ENCODE data around the gene KIF21A. TPM values are rescaled to one million over a fixed set of nuclear protein-coding genes. Genes with fewer than 3 reads are reported as not detected.

The KIF21A gene
- total RNA-seq, 1 experiment from 2014 or later, result 3.3 TPM

DNA sequence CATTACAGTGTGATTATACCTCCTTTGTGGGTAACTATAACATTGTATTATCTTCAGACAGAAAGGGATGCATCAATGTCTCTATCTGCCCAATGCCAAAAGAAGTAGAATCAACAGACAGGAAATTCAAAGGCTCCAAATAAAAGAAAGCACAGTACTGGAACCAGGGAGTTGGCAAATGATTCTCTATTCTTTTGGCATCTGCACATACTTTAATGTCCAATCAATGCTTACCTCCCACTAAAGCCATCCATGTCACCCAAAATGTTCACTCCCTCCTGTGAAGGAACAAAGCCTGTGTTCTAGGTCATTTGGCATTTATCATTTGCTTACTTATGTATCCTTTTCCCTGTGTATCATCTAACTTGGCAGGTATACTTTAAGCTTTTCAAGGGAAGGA lies 36.7 kb downstream of the KIF21A start:
- no peaks in the 10 kb centered on the region for H3K4me1 ChIP-seq (ENCODE audit: insufficient read depth, low read length, poor library complexity, severe bottlenecking)
- intact Hi-C loops (cut with micrococcal nuclease; ENCODE audit: unreplicated experiment), result no loop called here
- no TSS peak for BruUV-seq (replicated peaks)
- no peaks in the 10 kb centered on the region for H3K27me3 ChIP-seq (replicated peaks; ENCODE audit: insufficient read depth, low read depth, low read length, poor library complexity)
- no peaks in the 10 kb centered on the region for H3K36me3 ChIP-seq (ENCODE audit: insufficient read depth, low read length, poor library complexity, severe bottlenecking)
- H3K9me3 ChIP-seq (ENCODE audit: low read depth, low read length, poor library complexity, severe bottlenecking), result no peaks in the 10 kb centered on the region
- DNase-seq (ENCODE audit: low spot score), result no peak
- ChIA-PET POLR2A (ENCODE audit: low non-redundant PET) (no interaction called here), CTCF (no interaction called here)
- TF ChIP-seq EZH2 (IDR thresholded peaks at IDR 0.05; ENCODE audit: borderline replicate concordance, low read depth, low read length, poor library complexity, severe bottlenecking), result no peak
- TF ChIP-seq, protein P1, sequence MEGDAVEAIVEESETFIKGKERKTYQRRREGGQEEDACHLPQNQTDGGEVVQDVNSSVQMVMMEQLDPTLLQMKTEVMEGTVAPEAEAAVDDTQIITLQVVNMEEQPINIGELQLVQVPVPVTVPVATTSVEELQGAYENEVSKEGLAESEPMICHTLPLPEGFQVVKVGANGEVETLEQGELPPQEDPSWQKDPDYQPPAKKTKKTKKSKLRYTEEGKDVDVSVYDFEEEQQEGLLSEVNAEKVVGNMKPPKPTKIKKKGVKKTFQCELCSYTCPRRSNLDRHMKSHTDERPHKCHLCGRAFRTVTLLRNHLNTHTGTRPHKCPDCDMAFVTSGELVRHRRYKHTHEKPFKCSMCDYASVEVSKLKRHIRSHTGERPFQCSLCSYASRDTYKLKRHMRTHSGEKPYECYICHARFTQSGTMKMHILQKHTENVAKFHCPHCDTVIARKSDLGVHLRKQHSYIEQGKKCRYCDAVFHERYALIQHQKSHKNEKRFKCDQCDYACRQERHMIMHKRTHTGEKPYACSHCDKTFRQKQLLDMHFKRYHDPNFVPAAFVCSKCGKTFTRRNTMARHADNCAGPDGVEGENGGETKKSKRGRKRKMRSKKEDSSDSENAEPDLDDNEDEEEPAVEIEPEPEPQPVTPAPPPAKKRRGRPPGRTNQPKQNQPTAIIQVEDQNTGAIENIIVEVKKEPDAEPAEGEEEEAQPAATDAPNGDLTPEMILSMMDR (conservative IDR thresholded peaks at IDR 0.05; ENCODE audit: low read depth, low read length), result no peak
- H3K4me3 ChIP-seq (ENCODE audit: low read depth, low read length, poor library complexity, severe bottlenecking), result no peak overlapping the region
- H3K27ac ChIP-seq (ENCODE audit: low read depth, low read length, poor library complexity, severe bottlenecking), result no peak overlapping the region

- no TSS peak for BruUV-seq (replicated peaks)
- no peaks in the 10 kb centered on the region for H3K9me3 ChIP-seq (ENCODE audit: low read depth, low read length, poor library complexity, severe bottlenecking)
- intact Hi-C loops (cut with micrococcal nuclease; ENCODE audit: unreplicated experiment), result no loop called here
- H3K4me3 ChIP-seq (ENCODE audit: low read depth, low read length, poor library complexity, severe bottlenecking), result no peak overlapping the region
- no peak overlapping the region for H3K27ac ChIP-seq (ENCODE audit: low read depth, low read length, poor library complexity, severe bottlenecking)
- H3K27me3 ChIP-seq (replicated peaks; ENCODE audit: insufficient read depth, low read depth, low read length, poor library complexity), result no peaks in the 10 kb centered on the region
- H3K4me1 ChIP-seq (ENCODE audit: insufficient read depth, low read length, poor library complexity, severe bottlenecking), result no peaks in the 10 kb centered on the region
- DNase-seq (ENCODE audit: low spot score), result no peak
- H3K36me3 ChIP-seq (ENCODE audit: insufficient read depth, low read length, poor library complexity, severe bottlenecking), result no peaks in the 10 kb centered on the region
- CTCF ChIA-PET, result no interaction called here
- TF ChIP-seq, protein P1 (conservative IDR thresholded peaks at IDR 0.05; ENCODE audit: low read depth, low read length), result no peak
- TF ChIP-seq EZH2 (IDR thresholded peaks at IDR 0.05; ENCODE audit: borderline replicate concordance, low read depth, low read length, poor library complexity, severe bottlenecking), result no peak
- POLR2A ChIA-PET (ENCODE audit: low non-redundant PET), result no interaction called here
These were observed 37.3 kb downstream of the KIF21A start for GRCh38 chr12:39405580-39405979.

- CTCF ChIA-PET, result no interaction called here
- intact Hi-C loops (cut with micrococcal nuclease; ENCODE audit: unreplicated experiment), result no loop called here
- BruUV-seq (replicated peaks), result no TSS peak
These were observed 38.9 kb downstream of the KIF21A start for GRCh38 chr12:39404000-39404399.

More at GRCh38 chr12:39404000-39404399, 38.9 kb downstream of the KIF21A start:
- Histone ChIP-seq H3K9me3 (ENCODE audit: low read depth, low read length, poor library complexity, severe bottlenecking) (no peaks in the 10 kb centered on the region), H3K36me3 (ENCODE audit: insufficient read depth, low read length, poor library complexity, severe bottlenecking) (no peaks in the 10 kb centered on the region), H3K27me3 (replicated peaks; ENCODE audit: insufficient read depth, low read depth, low read length, poor library complexity) (no peaks in the 10 kb centered on the region), H3K4me3 (ENCODE audit: low read depth, low read length, poor library complexity, severe bottlenecking) (no peak overlapping the region), H3K4me1 (ENCODE audit: insufficient read depth, low read length, poor library complexity, severe bottlenecking) (no peaks in the 10 kb centered on the region), H3K27ac (ENCODE audit: low read depth, low read length, poor library complexity, severe bottlenecking) (no peak overlapping the region)
- TF ChIP-seq, protein P1 (conservative IDR thresholded peaks at IDR 0.05; ENCODE audit: low read depth, low read length), result no peak
- TF ChIP-seq EZH2 (IDR thresholded peaks at IDR 0.05; ENCODE audit: borderline replicate concordance, low read depth, low read length, poor library complexity, severe bottlenecking), result no peak
- POLR2A ChIA-PET (ENCODE audit: low non-redundant PET), result no interaction called here
- DNase-seq (ENCODE audit: low spot score), result no peak
